ENCODE measurements around the gene ALAS1. TPM values are rescaled to one million over a fixed set of nuclear protein-coding genes. Genes with fewer than 3 reads are reported as not detected.

Gene ALAS1
- total and polyA plus RNA-seq, 2 donors (not counting 3 experiments of a cell fraction or from before 2014, with no cell fraction given), result 45.1 to 72.1 TPM

- ChIA-PET CTCF (no interaction called here), POLR2A (no interaction called here)
- Histone ChIP-seq H3K9me1 (replicated peaks; ENCODE audit: control insufficient read depth, extremely low read depth, insufficient read depth, low read length) (no peaks in the 10 kb centered on the region), H3K36me3 (ENCODE audit: control insufficient read depth in 2 of 2, extremely low read depth in 1 of 2, insufficient read depth in 2 of 2, low read length in 2 of 2) (peaks cover 22 to 43% of the 10 kb centered on the region in 2 experiments), H2AFZ (ENCODE audit: low read depth, low read length) (no peak overlapping the region), H3K4me3 (replicated peaks in 1 of 3; ENCODE audit: insufficient read depth in 1 of 3, low read depth in 1 of 3, low read length in 3 of 3) (no peak overlapping the region), H3K4me1 (ENCODE audit: control insufficient read depth, extremely low read depth, insufficient read depth, low read length) (peaks cover 24% of the 10 kb centered on the region), H3K27ac (ENCODE audit: insufficient read depth, low read depth, low read length) (no peak overlapping the region), H3K4me2 (ENCODE audit: insufficient read depth, low read length) (no peak overlapping the region), H4K20me1 (replicated peaks; ENCODE audit: control insufficient read depth, extremely low read depth, insufficient read depth, low read length) (no peaks in the 10 kb centered on the region), H3K9me3 (replicated peaks; ENCODE audit: control insufficient read depth, insufficient read depth, low read length) (no peaks in the 10 kb centered on the region), H3K79me2 (ENCODE audit: control insufficient read depth, insufficient read depth, low read length) (no peaks in the 10 kb centered on the region), H3K27me3 (ENCODE audit: control insufficient read depth in 2 of 2, insufficient read depth in 2 of 2, low read length in 2 of 2) (no peaks in the 10 kb centered on the region), H3K9ac (replicated peaks; ENCODE audit: extremely low read depth, insufficient read depth, low read length) (no peak overlapping the region)
- no peak for TF ChIP-seq JUN (IDR thresholded peaks at IDR 0.05; ENCODE audit: borderline replicate concordance, insufficient read depth, insufficient read length, low read depth)
- no peak for TF ChIP-seq POLR2A (IDR thresholded peaks at IDR 0.05; ENCODE audit: low read depth, low read length)
- TF ChIP-seq GATA2 (IDR thresholded peaks at IDR 0.05; ENCODE audit: insufficient read depth, insufficient read length, low read depth, low read length), result no peak
- no peak for TF ChIP-seq CTCF (IDR thresholded peaks at IDR 0.05; ENCODE audit: extremely low read depth in 1 of 2, insufficient read depth in 1 of 2, low read depth in 1 of 2, low read length in 2 of 2)
- no peak for TF ChIP-seq POLR2AphosphoS5 (IDR thresholded peaks at IDR 0.05; ENCODE audit: insufficient read depth, low read depth, low read length)
- no peak for TF ChIP-seq EZH2 (IDR thresholded peaks at IDR 0.05; ENCODE audit: borderline replicate concordance, low read depth, low read length, severe bottlenecking)
- TF ChIP-seq FOS (IDR thresholded peaks at IDR 0.05; ENCODE audit: borderline replicate concordance, insufficient read depth, low read length), result no peak
- TF ChIP-seq MYC (IDR thresholded peaks at IDR 0.05; ENCODE audit: low read depth, low read length), result no peak
- TF ChIP-seq MAX (IDR thresholded peaks at IDR 0.05; ENCODE audit: insufficient read depth, insufficient read length), result no peak
- FAIRE-seq (no peak), DNase-seq (ENCODE audit: low read depth, low spot score) (no peak)
- BruUV-seq (replicated peaks), result no TSS peak
- dilution Hi-C loops (cut with MboI; ENCODE audit: extremely low pct_ligation_motif_present, low sequenced_read_pairs) (no loop called here), intact Hi-C loops (cut with micrococcal nuclease) (no loop called here)
Observed at GRCh38 chr3:52213901-52214300, 15.9 kb downstream of the ALAS1 start.
